T-helper 1 cell (primary cell): ENCODE measurements around the gene PRKRA.
"Not testable (repeated sequence)": the region's sequence is repeated elsewhere in the genome, so short reads cannot be mapped to it uniquely, and the experiment has no call there.

Experiments used
- DNase-seq, 5 donors: peaks; one replicate each; pipeline ENCODE4 v3.0.0-alpha.2; 2012 to 2020

PRKRA gene

DNA sequence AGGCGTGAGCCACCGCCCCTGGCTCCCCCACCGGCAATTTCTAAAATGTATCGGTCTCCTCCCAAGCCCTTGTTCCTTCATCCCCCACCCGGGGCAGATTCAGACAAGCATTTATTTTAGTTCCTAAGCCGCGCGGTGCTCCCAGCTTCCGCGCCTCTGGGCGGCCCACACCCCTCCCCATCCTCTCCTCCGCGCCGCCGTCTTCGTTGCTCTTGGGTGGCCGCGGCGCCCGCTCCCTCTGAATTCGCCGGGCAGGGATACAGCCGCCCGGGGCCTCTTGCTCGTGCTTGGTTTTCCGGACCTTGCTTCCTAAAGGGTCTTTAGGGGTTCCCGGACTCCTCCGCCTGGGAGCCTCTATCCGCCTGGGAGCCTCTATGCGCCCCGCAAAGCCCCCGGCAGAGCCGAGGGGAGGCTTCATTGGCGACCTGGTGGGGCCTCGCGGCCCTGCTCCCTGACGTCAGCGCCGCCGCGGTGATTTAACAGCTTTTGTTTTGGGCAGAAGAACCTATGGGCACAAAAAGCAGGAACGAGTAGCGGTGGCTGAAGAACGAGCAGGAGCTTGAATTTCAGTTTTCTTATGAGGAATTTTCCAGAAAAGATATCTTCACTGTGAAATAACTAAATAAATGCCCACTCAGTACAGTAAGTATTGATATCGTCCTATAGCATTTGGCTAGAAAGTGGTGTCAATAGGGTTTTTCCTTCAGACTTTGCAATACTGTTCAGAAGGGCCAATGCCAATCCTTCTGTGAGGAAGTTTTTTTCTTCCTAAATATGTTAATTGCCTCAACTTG lies 37.3 kb downstream of the PRKRA start:
- DNase-seq, result peak; percentile 23 to 87 (median 50)

DNA sequence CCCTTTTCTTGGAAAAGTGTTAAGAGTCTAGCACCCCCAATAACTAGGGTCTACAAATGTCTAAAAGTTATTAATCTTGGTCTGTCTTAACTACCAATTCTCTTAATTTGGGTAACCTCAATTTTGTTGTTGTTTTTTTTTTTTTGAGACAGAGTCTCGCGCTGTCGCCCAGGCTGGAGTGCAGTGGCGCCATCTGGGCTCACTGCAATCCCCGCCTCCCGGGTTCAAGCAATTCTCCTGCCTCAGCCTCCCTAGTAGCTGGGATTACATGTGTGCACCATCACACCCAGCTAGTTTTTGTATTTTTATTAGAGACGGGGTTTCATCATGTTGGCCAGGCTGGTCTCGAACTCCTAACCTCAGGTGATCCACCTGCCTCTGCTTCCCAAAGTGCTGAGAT lies 38.5 kb downstream of the PRKRA start:
- not testable (repeated sequence) for DNase-seq

DNA sequence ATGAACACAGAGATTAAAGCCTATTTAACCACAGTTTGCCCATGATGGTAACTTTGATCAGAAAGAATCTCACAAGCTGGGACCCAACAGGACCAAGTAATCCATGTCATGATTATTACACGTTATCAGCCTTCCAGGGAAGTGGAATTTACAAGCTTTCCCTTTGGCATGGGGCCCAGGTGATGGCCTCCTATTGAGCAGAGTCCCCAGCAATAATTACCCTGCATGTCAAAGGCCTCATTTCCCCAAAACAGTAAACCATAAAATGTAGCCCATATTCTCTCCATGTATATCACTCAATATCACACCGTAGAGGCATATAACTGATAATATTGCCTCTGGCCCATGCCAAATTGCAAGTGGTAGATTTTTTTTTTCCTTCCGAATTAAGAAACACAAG lies 38.9 kb downstream of the PRKRA start:
- DNase-seq, result no peak

DNA sequence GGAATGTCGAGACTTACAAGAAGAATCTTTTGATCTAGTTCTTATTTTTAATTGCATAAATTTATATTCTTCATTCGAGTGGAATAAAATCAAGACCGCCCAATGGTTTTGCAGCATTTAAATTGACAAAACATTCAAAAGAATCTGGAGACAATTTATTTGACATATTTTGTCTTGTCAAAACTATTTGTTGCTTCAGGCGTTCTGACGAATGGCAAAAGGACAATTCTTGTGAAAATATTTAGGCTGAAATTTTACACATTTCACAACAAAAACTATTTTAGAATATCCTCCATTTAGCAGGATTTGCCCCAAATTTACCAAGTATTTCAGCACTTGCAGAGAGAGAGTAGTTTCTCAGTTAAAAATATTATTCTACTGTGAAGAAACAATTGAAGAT lies 41.7 kb downstream of the PRKRA start:
- no peak for DNase-seq

DNA sequence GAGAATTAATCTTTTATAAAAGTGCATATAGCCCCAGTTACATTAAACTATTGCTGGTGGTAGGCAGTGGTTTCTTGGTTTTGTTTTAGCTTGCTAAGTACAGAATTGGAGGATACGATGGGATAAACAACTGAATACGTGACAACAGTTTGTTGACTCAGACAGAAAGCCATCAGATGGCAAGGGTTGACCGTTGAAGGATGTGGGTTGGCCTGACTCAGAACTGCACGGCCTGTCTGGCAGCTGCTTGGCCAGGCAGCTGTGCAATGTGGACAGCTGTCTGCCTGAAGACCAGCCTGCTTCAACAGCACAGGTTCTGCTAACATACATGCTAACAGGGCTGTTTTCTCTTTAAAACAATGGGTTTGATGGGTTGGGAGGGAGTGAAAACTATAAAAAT lies 46.6 kb downstream of the PRKRA start:
- peak in 1 of 5 donors; percentile 96 for DNase-seq

DNA sequence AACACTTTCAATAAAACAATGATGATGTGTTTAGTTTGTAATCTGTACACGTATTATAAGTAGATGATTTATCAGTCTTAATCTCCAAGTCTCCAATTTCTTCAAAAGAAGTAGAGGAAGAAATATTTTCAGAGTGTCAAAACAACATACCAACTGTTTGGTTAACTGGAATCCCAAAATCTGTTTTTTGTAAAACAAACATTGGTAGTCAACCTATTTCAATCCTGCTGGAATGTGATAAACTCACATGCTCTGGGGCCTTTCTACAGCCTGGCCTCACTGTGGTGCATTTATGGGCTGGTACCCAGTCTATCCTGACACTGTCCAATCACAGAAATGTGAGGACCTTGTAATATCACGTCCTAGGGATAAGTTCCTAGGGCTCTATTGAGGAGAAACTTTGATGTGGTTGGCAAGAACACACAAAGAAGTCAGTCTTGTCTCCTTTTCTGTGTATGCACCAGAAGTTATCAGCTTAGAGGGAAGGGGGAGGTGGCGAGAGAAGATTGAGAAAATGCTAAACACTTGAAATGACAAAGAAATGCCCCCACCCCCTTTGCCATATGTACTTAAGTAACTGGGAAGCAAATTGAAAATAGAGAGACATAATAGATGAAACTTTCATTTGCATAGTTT lies 47.2 kb downstream of the PRKRA start:
- peak in 1 of 5 donors; percentile 84 for DNase-seq

DNA sequence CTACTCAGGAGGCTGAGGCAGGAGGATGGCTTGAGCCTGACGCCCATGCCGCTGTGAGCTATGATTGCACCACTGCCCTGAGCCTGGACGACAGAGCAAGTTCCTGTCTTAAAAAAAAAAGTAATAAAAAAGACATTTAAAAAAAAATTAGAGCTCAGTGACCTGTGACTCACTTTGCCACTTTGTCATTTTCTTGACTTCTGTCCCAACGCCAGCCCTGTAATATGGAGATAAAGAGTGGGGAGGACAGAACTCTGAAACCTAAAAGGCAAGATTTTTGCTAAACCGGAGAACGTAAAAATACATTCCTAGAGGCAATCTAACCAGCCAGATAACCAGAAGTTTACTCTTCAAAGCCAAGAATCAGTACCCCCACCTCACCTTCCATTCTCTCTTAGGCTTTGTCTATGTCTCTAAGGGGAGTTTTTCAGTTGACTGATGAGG lies 49.0 kb downstream of the PRKRA start:
- no peak for DNase-seq

DNA sequence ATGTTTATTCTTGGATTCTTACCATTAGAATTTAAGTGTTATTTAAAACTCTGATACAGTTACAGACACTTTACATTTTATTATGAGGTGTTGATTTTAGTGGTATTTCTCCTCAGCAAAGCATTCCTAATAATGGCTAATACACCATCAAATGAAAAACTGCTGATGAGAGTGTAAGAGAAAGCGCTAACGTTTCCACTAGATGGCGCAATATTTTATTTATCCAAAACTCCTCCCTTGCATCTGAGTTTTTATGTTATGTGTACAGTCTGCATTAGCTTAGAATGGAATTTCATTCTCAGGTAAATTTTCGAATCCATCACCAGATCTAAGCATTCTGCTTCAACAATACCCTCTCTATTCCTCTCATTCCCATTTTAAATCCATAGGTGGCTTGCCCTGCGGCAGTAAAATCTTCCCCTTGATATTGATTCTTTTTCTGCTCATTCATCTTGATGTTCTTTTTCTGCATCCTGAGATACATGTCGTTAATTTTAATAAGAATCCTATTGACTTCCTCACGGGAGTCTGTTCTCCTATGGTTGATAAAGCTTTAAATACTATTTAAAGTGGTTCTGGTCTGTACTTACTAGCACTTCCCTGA lies 53.9 kb downstream of the PRKRA start:
- DNase-seq, result peak in 1 of 5 donors; percentile 61

DNA sequence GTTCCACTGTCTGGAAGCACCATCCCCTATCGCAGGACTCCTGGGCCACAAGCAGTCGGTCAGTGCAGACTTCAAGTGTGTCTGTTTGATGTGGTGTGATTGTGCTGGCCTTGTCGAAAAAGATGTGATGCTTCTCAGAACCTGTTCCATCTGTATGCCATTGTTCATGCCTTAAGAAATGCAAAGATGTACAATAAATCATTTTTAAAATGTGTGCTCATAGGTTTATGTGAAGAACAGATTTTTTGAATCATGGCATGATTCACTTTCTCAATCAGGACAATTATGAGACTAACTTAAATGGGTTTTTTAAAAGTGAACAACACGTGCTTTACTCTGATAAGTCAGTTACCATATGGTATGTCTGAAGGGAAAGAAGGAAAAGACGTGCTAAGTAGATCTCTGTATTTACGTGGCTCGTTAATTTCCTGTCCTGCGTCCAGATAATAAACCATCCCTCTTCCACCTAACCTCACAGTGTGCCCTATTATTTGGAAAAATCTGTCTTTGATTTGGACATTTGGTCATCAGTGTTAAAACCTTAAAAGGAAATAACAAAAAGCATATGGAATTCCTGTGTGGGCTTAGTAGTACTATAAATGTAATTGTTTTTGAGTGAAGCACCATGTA lies 54.9 kb downstream of the PRKRA start:
- DNase-seq, result no peak

DNA sequence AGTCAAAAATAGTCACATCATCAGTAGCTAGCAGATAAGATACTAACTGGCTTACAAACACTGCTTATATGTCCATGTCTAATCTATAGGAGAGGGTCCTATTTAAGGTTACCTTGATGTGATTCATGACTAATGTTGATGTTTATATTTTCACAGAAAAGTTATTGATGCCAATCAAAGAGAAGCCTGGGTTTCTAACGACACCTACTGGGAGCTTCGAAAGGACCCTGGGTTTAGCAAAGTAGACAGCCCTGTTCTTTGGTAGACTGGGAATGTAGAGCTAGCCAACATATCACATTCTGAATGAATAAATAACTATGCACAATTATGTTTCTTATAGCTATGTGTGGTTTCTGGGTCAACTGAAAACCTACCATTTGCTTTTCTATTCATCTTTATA lies 55.7 kb downstream of the PRKRA start:
- no peak for DNase-seq

DNA sequence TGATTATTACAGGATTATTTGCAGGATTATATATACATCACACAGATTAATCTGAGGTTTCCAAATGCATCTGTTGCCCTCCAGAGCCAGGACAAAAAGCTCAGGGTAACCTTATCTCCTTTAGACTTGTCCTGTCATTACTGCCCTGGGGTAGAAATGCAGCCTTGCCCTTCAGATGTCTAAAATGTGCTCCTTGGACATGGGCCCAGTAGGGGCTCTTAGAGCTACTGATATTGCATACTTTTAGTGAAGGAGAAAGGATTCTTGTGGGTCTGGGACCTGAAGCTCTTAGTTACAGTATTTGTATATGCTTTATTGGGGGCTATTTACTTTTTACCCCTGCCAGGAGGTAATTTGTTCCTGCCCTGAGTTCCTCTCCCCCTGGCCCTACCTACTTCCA lies 56.1 kb downstream of the PRKRA start:
- DNase-seq, result no peak

DNA sequence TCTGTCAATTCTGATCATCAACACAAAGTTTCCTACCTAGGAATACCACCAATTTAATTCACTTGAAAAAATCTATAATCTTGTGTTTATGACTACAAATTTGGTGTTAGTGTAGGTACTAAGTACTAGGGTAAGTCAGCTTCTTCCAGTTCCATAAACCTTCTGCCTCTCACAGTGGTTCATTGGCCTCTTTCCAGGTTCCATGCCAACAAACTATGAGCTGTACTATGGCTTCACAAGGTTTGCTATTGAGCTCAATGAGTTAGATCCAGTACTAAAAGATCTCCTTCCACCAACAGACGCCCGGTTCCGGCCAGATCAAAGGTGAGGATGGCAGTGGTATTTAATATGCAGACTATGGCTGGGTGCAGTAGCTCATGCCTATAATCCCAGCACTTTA lies 58.8 kb downstream of the PRKRA start:
- DNase-seq, result no peak

DNA sequence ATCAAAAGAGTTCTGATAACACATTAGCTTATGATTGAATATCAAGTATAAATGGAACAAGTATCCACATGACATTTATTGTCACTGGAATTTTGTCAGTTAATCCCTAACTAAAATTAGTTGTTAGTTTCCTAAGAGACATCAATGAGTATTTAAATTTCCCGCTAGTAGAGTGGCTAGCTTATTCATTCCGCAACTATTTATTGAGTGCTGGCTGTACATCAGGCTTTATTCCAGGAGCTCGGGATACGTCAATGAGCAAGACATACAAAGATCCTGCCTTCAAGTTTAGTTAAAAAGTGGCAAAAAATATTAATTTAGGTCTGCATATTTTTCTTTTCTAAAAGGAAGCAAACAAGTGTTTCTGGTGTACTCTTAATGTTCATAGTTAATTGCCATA lies 59.3 kb downstream of the PRKRA start:
- no peak for DNase-seq

DNA sequence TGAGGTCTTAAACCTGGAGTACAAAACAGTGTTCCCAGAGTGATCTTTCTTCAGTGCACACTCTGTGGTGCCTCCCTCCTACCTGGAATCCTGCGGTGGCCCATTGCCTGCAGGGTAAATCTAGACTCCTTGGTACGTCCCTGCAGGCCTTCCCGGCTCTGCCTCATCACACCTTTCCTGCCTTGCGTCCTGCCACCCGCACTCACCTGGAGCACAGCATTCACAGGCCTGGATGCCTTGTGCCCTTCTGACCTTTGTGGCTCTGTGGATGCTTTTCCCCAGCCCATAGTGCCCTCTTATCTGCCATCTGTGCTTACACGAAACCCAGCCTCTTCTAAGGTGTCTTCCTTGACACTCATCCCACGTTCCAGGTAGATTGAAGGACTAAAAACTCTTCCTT lies 62.7 kb downstream of the PRKRA start:
- no peak for DNase-seq

DNA sequence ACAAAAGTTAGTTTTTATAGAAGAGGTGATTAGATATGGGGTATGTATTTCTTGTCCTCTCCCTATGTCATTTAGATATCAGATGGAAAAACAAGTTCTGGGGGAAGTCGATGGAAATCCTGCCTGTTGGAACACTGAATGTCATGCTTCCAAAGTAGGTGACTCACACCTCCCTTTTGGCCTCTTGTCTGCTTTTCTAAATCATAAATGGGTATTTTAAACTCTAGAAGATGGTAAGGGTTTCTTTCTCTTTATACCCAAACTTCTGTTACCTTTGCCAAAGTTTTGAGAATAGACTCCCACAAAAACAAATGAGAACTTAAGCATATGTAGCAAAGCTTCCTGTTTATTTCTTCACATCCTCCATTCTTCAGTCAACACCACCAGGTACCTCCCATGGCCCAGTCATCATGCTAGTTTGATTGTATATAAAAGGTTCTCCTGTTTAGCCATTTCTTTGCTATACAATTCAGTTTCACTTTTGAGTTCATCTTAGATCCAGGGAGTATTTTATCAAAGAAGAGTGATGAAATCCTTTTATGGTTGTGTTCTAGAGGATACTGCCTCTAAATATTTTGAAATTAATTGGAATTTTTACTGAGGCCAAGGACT lies 63.9 kb downstream of the PRKRA start:
- peak in 1 of 5 donors; percentile 59 for DNase-seq

DNA sequence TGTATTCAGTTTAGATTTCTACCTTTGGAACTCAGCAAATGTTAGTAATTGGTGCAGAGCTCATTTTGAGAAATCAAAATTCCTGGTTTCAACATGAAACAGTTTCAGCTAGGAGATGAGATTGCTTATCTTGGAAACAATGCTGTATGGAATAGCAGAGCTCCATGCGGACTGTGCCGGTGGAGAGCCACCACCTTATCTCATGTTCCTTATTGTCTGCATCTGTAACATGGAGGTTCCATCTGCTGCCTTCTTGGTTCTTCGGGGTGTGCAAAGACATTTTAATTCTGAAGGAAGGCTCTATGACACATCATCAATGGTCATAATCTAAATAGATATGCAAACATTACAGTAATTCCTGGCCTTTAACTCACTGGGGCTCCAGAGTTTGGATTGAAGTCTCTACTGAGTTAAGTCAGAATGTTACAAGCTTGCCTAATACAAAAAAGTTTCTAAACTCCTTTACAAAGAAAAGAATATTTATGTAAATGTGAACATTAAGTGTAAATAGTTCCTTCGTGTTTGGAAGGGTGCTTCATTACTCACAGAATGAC lies 65.3 kb downstream of the PRKRA start:
- DNase-seq, result no peak

DNA sequence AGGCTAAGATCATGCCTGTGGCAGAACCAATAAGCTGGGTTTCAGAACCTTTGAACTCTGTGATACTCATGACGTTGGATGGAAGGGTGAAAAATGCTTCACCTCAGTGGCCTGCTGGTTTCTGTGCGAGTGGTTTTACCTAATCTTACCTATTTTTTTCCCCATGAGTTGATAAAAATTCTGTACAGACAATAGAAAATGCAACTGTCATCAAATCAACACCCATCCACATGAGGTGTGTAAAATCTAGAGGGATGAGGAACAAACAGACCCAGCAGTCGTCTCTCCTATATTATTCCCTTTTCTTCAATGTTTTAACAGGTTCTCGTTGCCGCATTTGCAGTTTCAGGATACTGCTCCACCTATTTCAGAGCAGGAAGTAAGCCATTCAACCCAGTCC lies 67.3 kb downstream of the PRKRA start:
- DNase-seq, result no peak
